Body of pancreas (tissue), 4 donors: ENCODE results near the gene FKBP15.

Experiments
- POLR2A ChIP-seq, 3 donors: fragments of 450-650 bp; IDR thresholded peaks; one replicate each; pipeline ENCODE4 v1.6.1; 2016; ENCODE audit warnings: antibody characterized with exemption in 3 of 3, mild to moderate bottlenecking in 2 of 3
- TF ChIP-seq, protein P1 (sequence below), 7 experiments: fragments of 450-650 bp in 4 of 7; fragments of 200-600 bp in 3 of 7; sonication (generic) in 3 of 7; IDR thresholded peaks; one replicate each; pipeline ENCODE4 v1.5.1; 2016 to 2019; ENCODE audit warnings: antibody characterized with exemption in 7 of 7

DNA sequence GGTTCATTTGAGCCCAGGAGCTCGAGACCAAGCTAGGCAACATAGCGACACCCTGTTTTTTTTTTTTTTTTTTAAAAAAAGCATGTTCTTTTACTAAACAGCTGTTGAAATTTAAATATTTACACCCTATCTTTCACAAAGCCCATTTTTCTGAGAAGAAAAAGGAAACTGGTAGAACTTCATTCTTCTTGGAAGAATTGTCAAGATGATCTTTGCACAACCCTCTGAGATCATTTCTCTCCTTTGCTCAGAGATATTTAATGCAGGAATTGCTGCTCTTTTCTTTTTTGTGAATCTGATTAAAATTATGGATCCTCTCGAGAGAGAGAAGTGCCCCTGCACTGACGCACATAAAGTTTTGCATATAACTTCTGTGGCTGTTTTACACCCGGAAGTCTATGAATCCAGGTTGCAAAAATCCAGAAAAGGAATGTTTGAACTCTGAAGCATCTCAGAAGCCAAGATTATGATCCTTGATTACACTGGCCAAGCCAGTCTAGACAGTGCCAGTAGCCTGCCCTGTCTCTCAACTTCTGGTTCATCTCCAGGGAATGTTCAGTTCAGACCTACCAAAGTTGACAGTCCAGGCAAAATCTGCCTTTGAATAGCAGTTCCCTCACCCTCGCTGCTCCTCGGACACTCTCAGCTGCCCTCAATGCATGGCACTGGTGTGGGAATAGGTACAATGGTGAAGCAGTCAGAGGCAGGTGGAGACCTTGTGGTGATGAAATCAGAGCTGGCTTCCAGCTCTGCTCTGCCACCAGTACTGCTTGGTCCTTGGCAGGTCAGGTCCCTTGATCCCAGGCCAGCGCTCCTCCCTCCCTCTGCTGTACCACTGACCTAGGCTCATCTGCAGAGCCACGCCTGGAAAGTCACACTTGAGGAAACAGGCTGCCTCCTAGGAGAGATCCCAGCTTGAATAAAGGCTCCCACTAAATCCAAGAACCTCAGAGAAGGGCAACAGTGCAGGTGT, 83.6 kb downstream of the FKBP15 start:
- TF ChIP-seq, protein P1, sequence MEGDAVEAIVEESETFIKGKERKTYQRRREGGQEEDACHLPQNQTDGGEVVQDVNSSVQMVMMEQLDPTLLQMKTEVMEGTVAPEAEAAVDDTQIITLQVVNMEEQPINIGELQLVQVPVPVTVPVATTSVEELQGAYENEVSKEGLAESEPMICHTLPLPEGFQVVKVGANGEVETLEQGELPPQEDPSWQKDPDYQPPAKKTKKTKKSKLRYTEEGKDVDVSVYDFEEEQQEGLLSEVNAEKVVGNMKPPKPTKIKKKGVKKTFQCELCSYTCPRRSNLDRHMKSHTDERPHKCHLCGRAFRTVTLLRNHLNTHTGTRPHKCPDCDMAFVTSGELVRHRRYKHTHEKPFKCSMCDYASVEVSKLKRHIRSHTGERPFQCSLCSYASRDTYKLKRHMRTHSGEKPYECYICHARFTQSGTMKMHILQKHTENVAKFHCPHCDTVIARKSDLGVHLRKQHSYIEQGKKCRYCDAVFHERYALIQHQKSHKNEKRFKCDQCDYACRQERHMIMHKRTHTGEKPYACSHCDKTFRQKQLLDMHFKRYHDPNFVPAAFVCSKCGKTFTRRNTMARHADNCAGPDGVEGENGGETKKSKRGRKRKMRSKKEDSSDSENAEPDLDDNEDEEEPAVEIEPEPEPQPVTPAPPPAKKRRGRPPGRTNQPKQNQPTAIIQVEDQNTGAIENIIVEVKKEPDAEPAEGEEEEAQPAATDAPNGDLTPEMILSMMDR (IDR thresholded peaks at IDR 0.05) = no peak
- no peak for TF ChIP-seq POLR2A (IDR thresholded peaks at IDR 0.05)
